Spleen (tissue), 11 donors: Measurements from ENCODE around the gene TKT. TPM values are rescaled to one million over a fixed set of nuclear protein-coding genes. Genes with fewer than 3 reads are reported as not detected.

Experiments used
- DNase-seq: peaks from one replicate; pipeline ENCODE4 v3.0.0-alpha.2; 2020
- H3K27ac ChIP-seq, 8 donors: fragments of 200-600 bp; sonication (generic) in 7 of 8; 1 replicate in 4 of 8; 2 replicates in 4 of 8; pipeline versions ENCODE4 v1.5.0 to v1.8.0; 2016 to 2021; ENCODE audit warnings: inconsistent platforms in 4 of 8, mild to moderate bottlenecking in 4 of 8, moderate library complexity in 1 of 8
- H3K27me3 ChIP-seq, 7 donors: fragments of 200-600 bp; sonication (generic) in 6 of 7; replicated peaks in 1 of 7; 1 replicate in 4 of 7; 2 replicates in 3 of 7; pipeline versions ENCODE4 v1.5.0 to v1.8.0; 2016 to 2021; ENCODE audit warnings: inconsistent platforms in 3 of 7, mild to moderate bottlenecking in 1 of 7
- H3K36me3 ChIP-seq, 6 donors: fragments of 200-600 bp; sonication (generic) in 5 of 6; 1 replicate in 4 of 6; 2 replicates in 2 of 6; pipeline versions ENCODE4 v1.5.0 to v1.8.0; 2016 to 2021; ENCODE audit warnings: inconsistent platforms in 2 of 6
- H3K4me1 ChIP-seq, 6 donors: fragments of 200-600 bp; sonication (generic) in 5 of 6; 1 replicate in 3 of 6; 2 replicates in 3 of 6; pipeline versions ENCODE4 v1.5.0 to v1.8.0; 2016 to 2021; ENCODE audit warnings: inconsistent platforms in 3 of 6
- H3K4me3 ChIP-seq, 8 donors: fragments of 200-600 bp; sonication (generic) in 7 of 8; 1 replicate in 4 of 8; 2 replicates in 4 of 8; pipeline versions ENCODE4 v1.5.0 to v1.8.0; 2016 to 2021; ENCODE audit warnings: inconsistent platforms in 4 of 8, mild to moderate bottlenecking in 4 of 8, moderate library complexity in 2 of 8
- H3K9me3 ChIP-seq, 8 donors: fragments of 200-600 bp; sonication (generic) in 7 of 8; 1 replicate in 4 of 8; 2 replicates in 4 of 8; pipeline versions ENCODE4 v1.5.0 to v1.8.0; 2016 to 2021; ENCODE audit warnings: inconsistent platforms in 4 of 8
- POLR2A ChIP-seq, 3 donors: fragments of 450-650 bp; IDR thresholded peaks; one replicate each; pipeline ENCODE4 v1.5.1; 2017; ENCODE audit warnings: antibody characterized with exemption in 3 of 3, mild to moderate bottlenecking in 1 of 3
- POLR2AphosphoS5 ChIP-seq, 3 donors: sonication (generic); formaldehyde crosslinking; IDR thresholded peaks; one replicate each; pipeline ENCODE4 v1.5.1; 2017; ENCODE audit warnings: antibody characterized with exemption in 3 of 3
- WGBS, 5 donors: extraction: QIAGEN DNeasy Blood & Tissue Kit in 3 of 5; methylation state at CpG; one replicate each; pipeline versions ENCODE4 v1.1.5 to v1.1.7; 2013 to 2018; 5-methylcytosine and 5-hydroxymethylcytosine counted together
- intact Hi-C: fragments of 100-400 bp; cut with DNase I; formaldehyde crosslinking; loops from one replicate; pipeline ENCODE4 v1.15.0; 2023; ENCODE audit warnings: low total_unique reads
- polyA plus RNA-seq, 3 donors: library from polyadenylated mRNA; stranded (reverse); fragments of 200-250 nt; gene quantifications; one replicate each; pipeline ENCODE4 v1.2.1, GENCODE V29; 2013
- small RNA-seq, 4 donors: library from RNA; depleted of rRNA; stranded (forward); fragments of <200 nt; gene quantifications; one replicate each; pipeline ENCODE3, GENCODE V24; 2016
- total RNA-seq, 7 donors: library from RNA; depleted of rRNA in 3 of 7; stranded (reverse); fragments of >200 nt in 3 of 7; fragmentation: NEBNext Ultra II Directional in 4 of 7; extraction: Animal tissue kit (Norgen Biotek cat#: 25700) in 4 of 7; gene quantifications; one replicate each; pipeline versions ENCODE4 v1.1.0 to v1.2.1, GENCODE V29; 2016 to 2021
- TF ChIP-seq, protein P1 (sequence below), 11 experiments: fragments of 200-600 bp in 7 of 11; fragments of 450-650 bp in 4 of 11; sonication (generic) in 4 of 11; IDR thresholded peaks in 8 of 11; conservative IDR thresholded peaks in 3 of 11; 1 replicate in 7 of 11; 2 replicates in 4 of 11; pipeline versions ENCODE4 v1.4.0 to v1.8.0; 2016 to 2021; ENCODE audit warnings: antibody characterized with exemption in 11 of 11, inconsistent platforms in 4 of 11, mild to moderate bottlenecking in 1 of 11
- donor health status: healthy with polysubstance abuse.
- donor health status: DM: no; HTN: no; CAD: no; lungs with moderate emphysema.
- donor health status: DM: no; HTN: no; CAD: no.
- donor health status: Bipolar disorder and iron deficiency.
- donor health status: healthy.
- donor health status: DM: no; HTN: no; CAD: no.
- donor health status: DM: yes; HTN: yes; CAD: no.

Gene TKT
- total and polyA plus RNA-seq, 10 donors = 110 to 490 (median 273) TPM

DNA sequence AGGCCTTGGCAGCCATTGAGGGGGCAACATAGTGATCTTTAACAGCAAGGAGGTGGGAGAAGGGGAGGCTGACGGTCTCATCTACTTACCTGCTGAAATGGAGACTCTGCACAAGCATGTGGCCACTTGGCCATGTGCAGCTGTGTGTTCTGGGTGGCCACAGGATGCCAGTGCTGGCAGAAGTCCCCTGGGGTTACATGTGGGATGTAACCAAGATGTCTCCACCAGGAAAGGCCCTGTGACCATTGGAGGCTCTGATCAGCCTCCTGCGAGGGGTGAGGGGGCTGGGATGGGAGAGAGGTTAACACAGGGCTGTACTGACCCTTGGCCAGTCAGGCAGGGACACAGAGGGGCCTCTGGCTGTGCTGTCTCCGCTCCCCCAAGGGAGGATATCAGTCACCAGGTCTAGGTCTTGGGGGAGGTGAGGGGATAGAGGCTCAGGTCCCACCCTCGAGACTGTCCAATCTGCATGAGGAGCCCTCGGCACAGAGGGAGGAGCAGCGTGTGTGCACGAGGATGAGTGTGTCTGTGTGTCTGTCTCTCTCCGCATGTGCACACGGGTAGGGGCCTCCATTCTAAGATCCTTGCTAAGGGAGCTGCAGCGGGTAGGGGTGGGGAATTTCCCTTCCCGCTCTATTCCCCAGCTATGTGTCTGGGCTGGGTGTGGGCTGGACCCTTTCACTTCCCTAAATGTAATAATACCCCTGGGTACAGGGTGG, 75.4 kb downstream of the TKT start:
- Histone ChIP-seq H3K36me3 (peaks cover 0 to 100% (median 70%) of the 10 kb centered on the region in 6 donors), H3K4me1 (peaks cover 0 to 62% (median 50%) of the 10 kb centered on the region in 6 donors), H3K27me3 (no peaks in the 10 kb centered on the region), H3K27ac (peak overlapping the region in 3 of 8 donors; percentile 51 to 74 (median 64)), H3K4me3 (peak overlapping the region in 1 of 8 donors; percentile 44), H3K9me3 (no peaks in the 10 kb centered on the region)
- WGBS, 5 donors = 58 to 74% (median 68%) methylated on average over 7 to 11 of the region's 11 CpGs
- peak; percentile 88 for DNase-seq
- intact Hi-C loops = no loop called here
- TF ChIP-seq POLR2A (IDR thresholded peaks at IDR 0.05) (no peak), POLR2AphosphoS5 (IDR thresholded peaks at IDR 0.05) (peak in 1 of 3 donors; percentile 54)
- TF ChIP-seq, protein P1, sequence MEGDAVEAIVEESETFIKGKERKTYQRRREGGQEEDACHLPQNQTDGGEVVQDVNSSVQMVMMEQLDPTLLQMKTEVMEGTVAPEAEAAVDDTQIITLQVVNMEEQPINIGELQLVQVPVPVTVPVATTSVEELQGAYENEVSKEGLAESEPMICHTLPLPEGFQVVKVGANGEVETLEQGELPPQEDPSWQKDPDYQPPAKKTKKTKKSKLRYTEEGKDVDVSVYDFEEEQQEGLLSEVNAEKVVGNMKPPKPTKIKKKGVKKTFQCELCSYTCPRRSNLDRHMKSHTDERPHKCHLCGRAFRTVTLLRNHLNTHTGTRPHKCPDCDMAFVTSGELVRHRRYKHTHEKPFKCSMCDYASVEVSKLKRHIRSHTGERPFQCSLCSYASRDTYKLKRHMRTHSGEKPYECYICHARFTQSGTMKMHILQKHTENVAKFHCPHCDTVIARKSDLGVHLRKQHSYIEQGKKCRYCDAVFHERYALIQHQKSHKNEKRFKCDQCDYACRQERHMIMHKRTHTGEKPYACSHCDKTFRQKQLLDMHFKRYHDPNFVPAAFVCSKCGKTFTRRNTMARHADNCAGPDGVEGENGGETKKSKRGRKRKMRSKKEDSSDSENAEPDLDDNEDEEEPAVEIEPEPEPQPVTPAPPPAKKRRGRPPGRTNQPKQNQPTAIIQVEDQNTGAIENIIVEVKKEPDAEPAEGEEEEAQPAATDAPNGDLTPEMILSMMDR (IDR thresholded peaks at IDR 0.05 in 8 of 11, conservative IDR thresholded peaks at IDR 0.05 in 3 of 11) = no peak

DNA sequence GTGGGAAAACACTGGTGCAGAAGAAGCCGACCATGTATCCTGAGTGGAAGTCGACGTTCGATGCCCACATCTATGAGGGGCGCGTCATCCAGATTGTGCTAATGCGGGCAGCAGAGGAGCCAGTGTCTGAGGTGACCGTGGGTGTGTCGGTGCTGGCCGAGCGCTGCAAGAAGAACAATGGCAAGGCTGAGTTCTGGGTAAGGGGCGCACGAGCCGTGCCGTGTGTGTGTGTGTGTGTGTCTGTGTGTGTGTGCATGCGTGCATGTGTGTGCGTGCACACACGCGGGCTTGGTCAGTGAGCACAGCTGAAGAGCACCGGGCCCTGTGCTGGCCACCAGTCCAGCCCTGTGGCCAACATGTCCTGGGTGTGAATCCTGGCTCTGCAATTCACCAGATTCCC, 76.2 kb downstream of the TKT start:
- H3K4me3 ChIP-seq = no peak overlapping the region
- H3K4me1 ChIP-seq = peaks cover 5 to 71% (median 59%) of the 10 kb centered on the region in 6 donors
- intact Hi-C loops = no loop called here
- H3K9me3 ChIP-seq = no peaks in the 10 kb centered on the region
- H3K27ac ChIP-seq = peak overlapping the region in 3 of 8 donors; percentile 51 to 74 (median 64)
- H3K27me3 ChIP-seq = no peaks in the 10 kb centered on the region
- WGBS, 5 donors = 92 to 96% (median 93%) methylated on average over 17 to 20 of the region's 20 CpGs
- TF ChIP-seq POLR2AphosphoS5 (IDR thresholded peaks at IDR 0.05) = peak in 1 of 3 donors; percentile 67
- TF ChIP-seq POLR2A (IDR thresholded peaks at IDR 0.05) = no peak
- DNase-seq = peak; percentile 65
- peaks cover 0 to 100% (median 61%) of the 10 kb centered on the region in 6 donors for H3K36me3 ChIP-seq

DNA sequence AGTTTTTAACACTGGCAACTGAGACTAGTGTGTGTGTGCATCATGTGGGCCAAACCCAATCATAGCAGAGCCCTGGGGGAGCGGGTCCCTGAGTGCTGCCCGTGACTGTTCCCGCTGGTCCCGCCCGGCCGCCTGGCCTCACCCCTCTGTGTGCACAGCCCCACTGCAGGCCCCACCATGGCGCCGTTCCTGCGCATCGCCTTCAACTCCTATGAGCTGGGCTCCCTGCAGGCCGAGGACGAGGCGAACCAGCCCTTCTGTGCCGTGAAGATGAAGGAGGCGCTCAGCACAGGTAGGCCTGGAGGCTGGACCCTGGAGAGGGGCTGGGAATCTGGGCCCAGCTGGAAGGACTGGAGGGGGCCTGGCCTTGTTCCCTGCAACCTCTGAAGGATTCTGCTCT, 77.6 kb downstream of the TKT start:
- Histone ChIP-seq H3K4me1 (peaks cover 9 to 84% (median 73%) of the 10 kb centered on the region in 6 donors), H3K36me3 (peaks cover 0 to 100% (median 52%) of the 10 kb centered on the region in 6 donors), H3K27ac (peak overlapping the region in 2 of 8 donors; percentile 24 to 51), H3K27me3 (no peaks in the 10 kb centered on the region), H3K4me3 (no peak overlapping the region), H3K9me3 (no peaks in the 10 kb centered on the region)
- WGBS, 5 donors = 94 to 98% (median 97%) methylated on average over 13 to 15 of the region's 15 CpGs
- DNase-seq = no peak
- intact Hi-C loops = no loop called here
- TF ChIP-seq POLR2AphosphoS5 (IDR thresholded peaks at IDR 0.05) (peak in 1 of 3 donors; percentile 52), POLR2A (IDR thresholded peaks at IDR 0.05) (no peak)

DNA sequence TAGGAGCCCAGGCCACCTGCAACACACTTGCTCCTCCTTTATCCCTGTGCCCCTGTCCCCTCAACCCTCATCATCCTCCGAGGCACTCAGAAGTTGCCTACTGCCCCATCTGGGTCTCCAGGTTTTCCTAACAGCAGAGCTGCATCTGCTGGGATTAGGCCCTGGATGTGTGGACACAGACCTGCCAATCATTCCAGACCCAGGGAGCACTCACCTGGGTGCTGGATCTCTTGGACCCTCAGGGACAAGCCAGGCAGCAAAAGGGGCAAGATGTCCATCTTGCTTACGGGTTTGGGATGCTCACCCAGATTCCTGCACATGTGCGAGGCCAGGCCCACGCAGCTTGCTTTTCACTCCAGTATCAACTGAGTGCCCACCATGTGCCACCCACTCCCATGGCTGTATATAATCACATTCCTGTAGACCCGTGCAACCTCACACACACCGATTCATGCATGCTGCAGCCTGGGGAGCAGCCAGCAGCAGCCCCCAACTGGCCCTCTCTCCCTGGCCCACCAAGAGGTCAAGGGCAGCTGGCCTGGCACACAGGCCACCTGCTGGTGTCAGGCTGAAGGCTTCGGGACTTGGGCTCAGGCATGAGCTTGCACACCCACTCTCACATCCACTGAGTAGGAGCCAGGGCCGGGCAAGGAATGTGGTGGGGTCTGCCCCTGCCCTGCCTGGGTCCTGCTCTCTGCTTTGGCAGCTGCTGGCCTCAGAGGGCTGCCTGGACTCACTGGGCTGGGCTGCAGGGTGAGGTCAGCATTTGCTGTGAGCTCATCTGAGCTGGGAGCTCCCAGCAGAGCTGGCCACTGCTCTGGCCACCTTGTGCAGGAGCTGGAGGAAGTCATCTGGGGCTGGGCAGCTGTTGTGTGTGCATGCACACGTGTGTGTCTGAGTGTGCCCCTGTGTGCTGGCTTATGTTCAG, 79.9 kb downstream of the TKT start:
- WGBS, 5 donors = 77 to 92% (median 85%) methylated on average over 8 to 9 of the region's 9 CpGs
- Histone ChIP-seq H3K36me3 (peaks cover 0 to 92% (median 28%) of the 10 kb centered on the region in 6 donors), H3K4me3 (no peak overlapping the region), H3K27me3 (no peaks in the 10 kb centered on the region), H3K9me3 (no peaks in the 10 kb centered on the region), H3K4me1 (peaks cover 30 to 98% (median 90%) of the 10 kb centered on the region in 6 donors), H3K27ac (peak overlapping the region in 1 of 8 donors; percentile 96)
- TF ChIP-seq POLR2AphosphoS5 (IDR thresholded peaks at IDR 0.05) = peak in 1 of 3 donors; percentile 45
- TF ChIP-seq, protein P1 (IDR thresholded peaks at IDR 0.05 in 8 of 11, conservative IDR thresholded peaks at IDR 0.05 in 3 of 11) = no peak
- DNase-seq = no peak
- intact Hi-C loops = no loop called here

Small RNA genes within 50 kb of the gene (small RNA-seq; reads per million reads assigned to genes)
- gene RF00019 = 0 reads per million in 4 donors

Other genes starting within 250 kb of the TKT start
- 10 to 100 TPM in 6 of 7 donors, 1 to 10 TPM in 1; 9.0 to 24.9 (median 14.0) TPM for gene SFMBT1, start 209.9 kb downstream of the TKT start, total RNA-seq
- 1 to 10 TPM; 3.0 to 3.5 (median 3.1) TPM for gene SFMBT1, start 209.9 kb downstream of the TKT start, polyA plus RNA-seq
- 10 to 100 TPM; 12.1 to 25.6 (median 17.8) TPM for gene RFT1, start 125.6 kb downstream of the TKT start, total RNA-seq
- gene RFT1, start 125.6 kb downstream of the TKT start, polyA plus RNA-seq = 1 to 10 TPM; 6.0 to 8.9 (median 8.1) TPM
- gene PRKCD, start 94.8 kb downstream of the TKT start, total RNA-seq = 100 to 1,000 TPM in 1 of 7 donors, 10 to 100 TPM in 6; 42.7 to 100 (median 59.6) TPM
- gene PRKCD, start 94.8 kb downstream of the TKT start, polyA plus RNA-seq = 10 to 100 TPM; 22.2 to 50.0 (median 31.9) TPM
- 10 to 100 TPM; 22.1 to 28.1 (median 25.1) TPM for gene DCP1A, start 91.5 kb upstream of the TKT start, total RNA-seq
- gene DCP1A, start 91.5 kb upstream of the TKT start, polyA plus RNA-seq = 1 to 10 TPM; 4.0 to 6.8 (median 5.6) TPM
- gene CACNA1D, start 238.6 kb upstream of the TKT start, total RNA-seq = 10 to 100 TPM in 6 of 7 donors, 1 to 10 TPM in 1; 4.3 to 89.3 (median 24.2) TPM
- gene CACNA1D, start 238.6 kb upstream of the TKT start, polyA plus RNA-seq = 1 to 10 TPM in 2 of 3 donors, under 1 TPM in 1; 0.55 to 3.5 (median 2.8) TPM